T-helper 9 cell (primary cell): ENCODE results near the gene MPO.

ENCODE experiments used
- DNase-seq: peaks from one replicate; pipeline ENCODE4 v3.0.0-alpha.2; 2020

The MPO gene

GRCh38 chr17:58319173-58320162, 38.7 kb upstream of the MPO start:
- no peak for DNase-seq

- DNase-seq = no peak
Observed at GRCh38 chr17:58318627-58319172, 38.0 kb upstream of the MPO start.

GRCh38 chr17:58318065-58318481, 37.3 kb upstream of the MPO start:
- DNase-seq = peak; percentile 0

GRCh38 chr17:58317421-58318064, 36.8 kb upstream of the MPO start:
- peak; percentile 53 for DNase-seq

- DNase-seq = no peak
Observed at GRCh38 chr17:58316260-58316960, 35.7 kb upstream of the MPO start.

- no peak for DNase-seq
Observed at GRCh38 chr17:58315750-58316149, 35.0 kb upstream of the MPO start.

- no peak for DNase-seq
Observed at GRCh38 chr17:58315281-58315711, 34.6 kb upstream of the MPO start.

GRCh38 chr17:58314706-58315015, 33.9 kb upstream of the MPO start:
- DNase-seq = no peak

GRCh38 chr17:58313815-58314705, 33.3 kb upstream of the MPO start:
- DNase-seq = no peak

GRCh38 chr17:58312829-58313228, 32.1 kb upstream of the MPO start:
- DNase-seq = no peak

- no peak for DNase-seq
Observed at GRCh38 chr17:58312021-58312630, 31.4 kb upstream of the MPO start.

GRCh38 chr17:58311429-58311894, 30.7 kb upstream of the MPO start:
- no peak for DNase-seq

GRCh38 chr17:58310511-58311428, 30.0 kb upstream of the MPO start:
- DNase-seq = no peak

- DNase-seq = no peak
Observed at GRCh38 chr17:58309918-58310259, 29.2 kb upstream of the MPO start.

- no peak for DNase-seq
Observed at GRCh38 chr17:58308985-58309917, 28.5 kb upstream of the MPO start.

GRCh38 chr17:58308173-58308984, 27.6 kb upstream of the MPO start:
- DNase-seq = no peak

- no peak for DNase-seq
Observed at GRCh38 chr17:58307468-58308172, 26.9 kb upstream of the MPO start.
